Activated CD8-positive, alpha-beta T cell treated with anti-CD3 and anti-CD28 coated beads for 36 hours (primary cell): ENCODE data around the gene THSD7B. TPM values are rescaled to one million over a fixed set of nuclear protein-coding genes. Genes with fewer than 3 reads are reported as not detected.

ENCODE experiments used
- ATAC-seq: fragments of 200-7000 bp; cut with Tn5 transposase; one replicate; pipeline ENCODE4 v1.10.0; 2021; ENCODE audit warnings: mild to moderate bottlenecking, moderate library complexity
- CTCF ChIA-PET: fragments of 350-600 bp; sonication (Branson Sonifier 250); formaldehyde crosslinking; loops from one replicate; lab custom pipeline; 2021; ENCODE audit warnings: antibody characterized with exemption; lab: Charles Lee
- POLR2A ChIA-PET: fragments of 350-600 bp; sonication (Branson Sonifier 250); formaldehyde crosslinking; loops from one replicate; lab custom pipeline; 2021; ENCODE audit warnings: antibody characterized with exemption; lab: Charles Lee
- DNase-seq: peaks from one replicate; pipeline ENCODE4 v3.0.0-alpha.2; 2020
- H3K27ac Mint-ChIP-seq: one replicate; pipeline ENCODE4 v1.8.0; 2021; ENCODE audit warnings: mild to moderate bottlenecking, mixed read lengths
- H3K27me3 Mint-ChIP-seq: one replicate; pipeline ENCODE4 v1.8.0; 2021; ENCODE audit warnings: mixed read lengths
- H3K36me3 Mint-ChIP-seq: one replicate; pipeline ENCODE4 v1.8.0; 2021; ENCODE audit warnings: low read depth, mixed read lengths
- H3K4me1 Mint-ChIP-seq: one replicate; pipeline ENCODE4 v1.8.0; 2021; ENCODE audit warnings: low read depth, mixed read lengths
- H3K4me3 Mint-ChIP-seq: one replicate; pipeline ENCODE4 v1.8.0; 2021; ENCODE audit warnings: mild to moderate bottlenecking, moderate library complexity, mixed read lengths
- H3K9me3 Mint-ChIP-seq: one replicate; pipeline ENCODE4 v1.8.0; 2021; ENCODE audit warnings: mixed read lengths
- CTCF ChIP-seq: fragments of 200-600 bp; IDR thresholded peaks from one replicate; pipeline ENCODE4 v1.8.0; 2022; ENCODE audit warnings: antibody characterized with exemption, mild to moderate bottlenecking
- intact Hi-C: fragments of 100-400 bp; cut with micrococcal nuclease; formaldehyde crosslinking; loops from one replicate; pipeline ENCODE4 v1.10.0; 2022
- total RNA-seq, 2 experiments: library from RNA; stranded (reverse); gene quantifications; one replicate each; pipeline ENCODE4 v1.2.3, GENCODE V29; 2021

The THSD7B gene
- total RNA-seq, 2 experiments from 2014 or later: not detected

- H3K27me3 Mint-ChIP-seq: no peaks in the 10 kb centered on the region
- POLR2A ChIA-PET: no interaction called here
- H3K4me1 Mint-ChIP-seq: no peaks in the 10 kb centered on the region
- no peak overlapping the region for H3K27ac Mint-ChIP-seq
- CTCF ChIA-PET: no interaction called here
- DNase-seq: no peak
- no peaks in the 10 kb centered on the region for H3K36me3 Mint-ChIP-seq
- ATAC-seq: no peak
- intact Hi-C loops: no loop called here
- H3K4me3 Mint-ChIP-seq: no peak overlapping the region
- TF ChIP-seq CTCF: no peak
- H3K9me3 Mint-ChIP-seq: peaks cover 6% of the 10 kb centered on the region
Observed at GRCh38 chr2:137287913-137288639, 522.7 kb downstream of the THSD7B start.

GRCh38 chr2:137291836-137292570 lies 526.7 kb downstream of the THSD7B start:
- Mint-ChIP-seq H3K27me3 (no peaks in the 10 kb centered on the region), H3K27ac (no peak overlapping the region), H3K4me3 (no peak overlapping the region), H3K36me3 (no peaks in the 10 kb centered on the region), H3K4me1 (no peaks in the 10 kb centered on the region), H3K9me3 (no peaks in the 10 kb centered on the region)
- DNase-seq (no peak), ATAC-seq (no peak)
- CTCF ChIA-PET: no interaction called here
- intact Hi-C loops: no loop called here
- POLR2A ChIA-PET: no interaction called here
- TF ChIP-seq CTCF: no peak

- POLR2A ChIA-PET: no interaction called here
- peaks cover 2% of the 10 kb centered on the region for H3K9me3 Mint-ChIP-seq
- no peaks in the 10 kb centered on the region for H3K4me1 Mint-ChIP-seq
- no peak overlapping the region for H3K27ac Mint-ChIP-seq
- DNase-seq (no peak), ATAC-seq (no peak)
- no peak for TF ChIP-seq CTCF
- no peak overlapping the region for H3K4me3 Mint-ChIP-seq
- intact Hi-C loops: no loop called here
- CTCF ChIA-PET: no interaction called here
- H3K36me3 Mint-ChIP-seq: no peaks in the 10 kb centered on the region
- no peaks in the 10 kb centered on the region for H3K27me3 Mint-ChIP-seq
Observed at GRCh38 chr2:137298377-137298776, 533.0 kb downstream of the THSD7B start.

- ATAC-seq (no peak), DNase-seq (no peak)
- no peaks in the 10 kb centered on the region for H3K27me3 Mint-ChIP-seq
- no peaks in the 10 kb centered on the region for H3K36me3 Mint-ChIP-seq
- peaks cover 2% of the 10 kb centered on the region for H3K9me3 Mint-ChIP-seq
- H3K4me3 Mint-ChIP-seq: no peak overlapping the region
- H3K27ac Mint-ChIP-seq: no peak overlapping the region
- intact Hi-C loops: no loop called here
- ChIA-PET CTCF (no interaction called here), POLR2A (no interaction called here)
- H3K4me1 Mint-ChIP-seq: no peaks in the 10 kb centered on the region
- TF ChIP-seq CTCF: no peak
Observed at GRCh38 chr2:137300987-137301386, 535.6 kb downstream of the THSD7B start.

GRCh38 chr2:137302957-137303356 lies 537.6 kb downstream of the THSD7B start:
- intact Hi-C loops: no loop called here
- ATAC-seq: no peak
- ChIA-PET POLR2A (no interaction called here), CTCF (no interaction called here)
- no peak for DNase-seq
- Mint-ChIP-seq H3K4me1 (no peaks in the 10 kb centered on the region), H3K4me3 (no peak overlapping the region), H3K36me3 (no peaks in the 10 kb centered on the region), H3K27me3 (no peaks in the 10 kb centered on the region), H3K9me3 (peaks cover 2% of the 10 kb centered on the region), H3K27ac (no peak overlapping the region)
- TF ChIP-seq CTCF: no peak
